ENCODE results near the gene OR6J1.
"Not testable (repeated sequence)": the region's sequence is repeated elsewhere in the genome, so short reads cannot be mapped to it uniquely, and the experiment has no call there.

The OR6J1 gene

GRCh38 chr14:22644305-22644635, at the start of gene OR6J1:
OR6J1 (minus strand) TSS chr14:22644352; CDS start chr14:22634811, 9,541 bp downstream.
- DNase-seq (ENCODE audit: low spot score): no peak

GRCh38 chr14:22692194-22692593, 48.0 kb upstream of the OR6J1 start:
- no peak for DNase-seq (ENCODE audit: low spot score)

GRCh38 chr14:22691171-22691570, 47.0 kb upstream of the OR6J1 start:
- DNase-seq (ENCODE audit: low spot score): no peak

- no peak for DNase-seq (ENCODE audit: low spot score)
Observed at GRCh38 chr14:22689199-22689598, 45.0 kb upstream of the OR6J1 start.

GRCh38 chr14:22687969-22688368, 43.8 kb upstream of the OR6J1 start:
- DNase-seq (ENCODE audit: low spot score): not testable (repeated sequence)

GRCh38 chr14:22686176-22686611, 42.0 kb upstream of the OR6J1 start:
- DNase-seq (ENCODE audit: low spot score): not testable (repeated sequence)

- no peak for DNase-seq (ENCODE audit: low spot score)
Observed at GRCh38 chr14:22685467-22685866, 41.3 kb upstream of the OR6J1 start.

GRCh38 chr14:22683428-22683827, 39.3 kb upstream of the OR6J1 start:
- DNase-seq (ENCODE audit: low spot score): not testable (repeated sequence)

- no peak for DNase-seq (ENCODE audit: low spot score)
Observed at GRCh38 chr14:22678221-22678620, 34.1 kb upstream of the OR6J1 start.

- DNase-seq (ENCODE audit: low spot score): not testable (repeated sequence)
Observed at GRCh38 chr14:22677551-22677950, 33.4 kb upstream of the OR6J1 start.

- no peak for DNase-seq (ENCODE audit: low spot score)
Observed at GRCh38 chr14:22671622-22672021, 27.5 kb upstream of the OR6J1 start.

- no peak for DNase-seq (ENCODE audit: low spot score)
Observed at GRCh38 chr14:22668863-22669262, 24.7 kb upstream of the OR6J1 start.

GRCh38 chr14:22668417-22668816, 24.3 kb upstream of the OR6J1 start:
- no peak for DNase-seq (ENCODE audit: low spot score)

GRCh38 chr14:22667881-22668280, 23.7 kb upstream of the OR6J1 start:
- DNase-seq (ENCODE audit: low spot score): no peak

- DNase-seq (ENCODE audit: low spot score): no peak
Observed at GRCh38 chr14:22666203-22666893, 22.2 kb upstream of the OR6J1 start.

GRCh38 chr14:22664261-22664660, 20.1 kb upstream of the OR6J1 start:
- no peak for DNase-seq (ENCODE audit: low spot score)

GRCh38 chr14:22660654-22661053, 16.5 kb upstream of the OR6J1 start:
- no peak for DNase-seq (ENCODE audit: low spot score)

GRCh38 chr14:22658946-22659345, 14.8 kb upstream of the OR6J1 start:
- no peak for DNase-seq (ENCODE audit: low spot score)

GRCh38 chr14:22657861-22658260, 13.7 kb upstream of the OR6J1 start:
- DNase-seq (ENCODE audit: low spot score): no peak

GRCh38 chr14:22656945-22657731, 13.0 kb upstream of the OR6J1 start:
- DNase-seq (ENCODE audit: low spot score): no peak

GRCh38 chr14:22656226-22656625, 12.1 kb upstream of the OR6J1 start:
- DNase-seq (ENCODE audit: low spot score): no peak

- peak; percentile 56 for DNase-seq (ENCODE audit: low spot score)
Observed at GRCh38 chr14:22653012-22653621, 9.0 kb upstream of the OR6J1 start.

- DNase-seq (ENCODE audit: low spot score): no peak
Observed at GRCh38 chr14:22651586-22651985, 7.4 kb upstream of the OR6J1 start.
